CD4-positive, alpha-beta T cell (primary cell): ENCODE data around the gene PNKP. TPM values are rescaled to one million over a fixed set of nuclear protein-coding genes. Genes with fewer than 3 reads are reported as not detected.

ENCODE experiments used
- ATAC-seq: fragments of 200-7000 bp; cut with Tn5 transposase; one replicate; pipeline ENCODE4 v1.10.0; 2022; ENCODE audit warnings: mild to moderate bottlenecking; ENCODE audit not compliant: poor library complexity
- CTCF ChIA-PET: fragments of 350-600 bp; sonication (Branson Sonifier 250); formaldehyde crosslinking; loops from one replicate; lab custom pipeline; 2021; ENCODE audit warnings: antibody characterized with exemption, inconsistent platforms; lab: Charles Lee
- POLR2A ChIA-PET: fragments of 350-600 bp; sonication (Branson Sonifier 250); formaldehyde crosslinking; loops from one replicate; lab custom pipeline; 2021; ENCODE audit warnings: antibody characterized with exemption, inconsistent platforms; lab: Charles Lee
- DNase-seq, 14 experiments: peaks; one replicate each; pipeline ENCODE4 v3.0.0-alpha.2; 2013 to 2020; ENCODE audit warnings: mixed read lengths in 2 of 14
- H3K27ac ChIP-seq, 2 donors: one replicate each; pipeline versions ENCODE4 v1.5.1 to v1.7.0; 2013; ENCODE audit warnings: low read length in 2 of 2, low read depth in 1 of 2, mild to moderate bottlenecking in 1 of 2
- H3K27me3 ChIP-seq, 2 experiments: 1 replicate in 1 of 2; 2 replicates in 1 of 2; pipeline versions ENCODE4 v1.6.1 to v1.7.0; 2013; ENCODE audit warnings: low read length in 2 of 2, control low read depth in 1 of 2, mild to moderate bottlenecking in 1 of 2, moderate library complexity in 1 of 2; ENCODE audit not compliant: insufficient read depth in 2 of 2, control insufficient read depth in 1 of 2
- H3K36me3 ChIP-seq: one replicate; pipeline ENCODE4 v1.6.1; 2013; ENCODE audit warnings: low read length, control low read depth; ENCODE audit not compliant: insufficient read depth
- H3K4me1 ChIP-seq: one replicate; pipeline ENCODE4 v1.6.1; 2013; ENCODE audit warnings: low read length, control low read depth; ENCODE audit not compliant: insufficient read depth
- H3K4me3 ChIP-seq: one replicate; pipeline ENCODE4 v1.5.1; 2013; ENCODE audit warnings: mild to moderate bottlenecking, low read length, moderate library complexity
- H3K9me3 ChIP-seq, 2 experiments: 1 replicate in 1 of 2; 2 replicates in 1 of 2; pipeline versions ENCODE4 v1.6.1 to v1.7.0; 2013; ENCODE audit warnings: low read length in 2 of 2, mild to moderate bottlenecking in 2 of 2, control low read depth in 1 of 2, moderate library complexity in 1 of 2; ENCODE audit not compliant: control insufficient read depth in 1 of 2, insufficient read depth in 1 of 2
- H3K27ac Mint-ChIP-seq: one replicate; pipeline ENCODE4 v1.8.0; 2020; ENCODE audit warnings: mixed read lengths
- H3K27me3 Mint-ChIP-seq: one replicate; pipeline ENCODE4 v1.8.0; 2021; ENCODE audit warnings: mixed read lengths
- H3K36me3 Mint-ChIP-seq: one replicate; pipeline ENCODE4 v1.8.0; 2021; ENCODE audit warnings: low read depth, mixed read lengths
- H3K4me1 Mint-ChIP-seq: one replicate; pipeline ENCODE4 v1.8.0; 2021; ENCODE audit warnings: low read depth, mixed read lengths
- H3K4me3 Mint-ChIP-seq: one replicate; pipeline ENCODE4 v1.8.0; 2020; ENCODE audit warnings: mild to moderate bottlenecking, mixed read lengths
- H3K9me3 Mint-ChIP-seq: one replicate; pipeline ENCODE4 v1.8.0; 2020; ENCODE audit warnings: mixed read lengths
- CTCF ChIP-seq: fragments of 200-600 bp; IDR thresholded peaks from one replicate; pipeline ENCODE4 v1.8.0; 2022; ENCODE audit warnings: antibody characterized with exemption, mild to moderate bottlenecking
- intact Hi-C, 2 experiments: fragments of 100-400 bp; cut with DNase I in 1 of 2; cut with micrococcal nuclease in 1 of 2; formaldehyde crosslinking; loops; one replicate each; pipeline versions ENCODE4 v1.15.1 to v1.9.0; 2023 to 2025; cut with DNase I, micrococcal nuclease
- total RNA-seq, 174 experiments: library from RNA in 2 of 174; stranded (reverse) in 2 of 174; gene quantifications; one replicate each; pipeline ENCODE4 v1.2.3 and lab custom pipeline; 2021 to 2026

PNKP gene
- total RNA-seq, 2 experiments from 2014 or later: 96.1 to 98.1 TPM

- peak overlapping the region; percentile 78 for H3K4me3 Mint-ChIP-seq
- H3K27ac Mint-ChIP-seq: peak overlapping the region; percentile 40
- TF ChIP-seq CTCF: no peak
- Histone ChIP-seq H3K36me3 (peaks cover 4% of the 10 kb centered on the region), H3K4me3 (no peak overlapping the region), H3K27ac (no peak overlapping the region), H3K27me3 (no peaks in the 10 kb centered on the region), H3K4me1 (peaks cover 60% of the 10 kb centered on the region), H3K9me3 (peaks cover 0 to 7% of the 10 kb centered on the region in 2 experiments)
- DNase-seq (no peak), ATAC-seq (no peak)
- H3K36me3 Mint-ChIP-seq: peaks cover 7% of the 10 kb centered on the region
- peaks cover 31% of the 10 kb centered on the region for H3K4me1 Mint-ChIP-seq
- ChIA-PET CTCF (no interaction called here), POLR2A (no interaction called here)
- H3K9me3 Mint-ChIP-seq: no peaks in the 10 kb centered on the region
- intact Hi-C loops: loop anchor here in 1 of 2 experiments (10.0 kb wide), 1 partner anchor 1237 kb away; the partner anchor contains the start of gene DBP
- no peaks in the 10 kb centered on the region for H3K27me3 Mint-ChIP-seq
These were observed 4.1 kb upstream of the PNKP start for GRCh38 chr19:49871349-49871985.

GRCh38 chr19:49870309-49870901, 3.0 kb upstream of the PNKP start:
- Histone ChIP-seq H3K9me3 (peaks cover 0 to 7% of the 10 kb centered on the region in 2 experiments), H3K27ac (peak overlapping the region; percentile 68 to 76), H3K4me1 (peaks cover 64% of the 10 kb centered on the region), H3K4me3 (peak overlapping the region; percentile 61), H3K36me3 (peaks cover 4% of the 10 kb centered on the region), H3K27me3 (no peaks in the 10 kb centered on the region)
- ChIA-PET POLR2A (interaction anchor here (0.9 to 4.4 kb wide), 3 partner anchors 15 to 57 kb away, joined by 3 to 75 read pairs (median 14); partner anchors contain the start of genes FUZ and PTOV1), CTCF (no interaction called here)
- no peak for TF ChIP-seq CTCF
- peak overlapping the region; percentile 78 for H3K4me3 Mint-ChIP-seq
- H3K4me1 Mint-ChIP-seq: peaks cover 36% of the 10 kb centered on the region
- intact Hi-C loops: loop anchor here in 1 of 2 experiments (10.0 kb wide), 1 partner anchor 1236 kb away; the partner anchor contains the start of gene DBP
- DNase-seq: no peak
- no peak overlapping the region for H3K27ac Mint-ChIP-seq
- no peak for ATAC-seq
- no peaks in the 10 kb centered on the region for H3K27me3 Mint-ChIP-seq
- H3K9me3 Mint-ChIP-seq: no peaks in the 10 kb centered on the region
- H3K36me3 Mint-ChIP-seq: peaks cover 17% of the 10 kb centered on the region

GRCh38 chr19:49869484-49870308, 2.3 kb upstream of the PNKP start:
- peak overlapping the region; percentile 78 for H3K4me3 Mint-ChIP-seq
- no peak for TF ChIP-seq CTCF
- intact Hi-C loops: loop anchor here (2.0 to 10.0 kb wide), 3 partner anchors 19 to 1235 kb away; partner anchors contain the start of genes DBP (in 1 of the 2) and PTOV1 (in 1 of the 2)
- H3K27ac Mint-ChIP-seq: no peak overlapping the region
- ChIA-PET CTCF (interaction anchor here (1.0 kb wide), 2 partner anchors 19 to 152 kb away, joined by 4 read pairs; partner anchors contain the start of gene PTOV1), POLR2A (interaction anchor here (0.6 to 5.2 kb wide), 19 partner anchors 7 to 876 kb away, joined by 3 to 75 read pairs (median 4); partner anchors contain the start of genes AKT1S1, AP2A1, ATF5 and FUZ)
- no peaks in the 10 kb centered on the region for H3K9me3 Mint-ChIP-seq
- peaks cover 9% of the 10 kb centered on the region for H3K36me3 ChIP-seq
- DNase-seq (peak; percentile 78 to 98 (median 86)), ATAC-seq (peak; percentile 77)
- H3K36me3 Mint-ChIP-seq: peaks cover 24% of the 10 kb centered on the region
- peaks cover 67% of the 10 kb centered on the region for H3K4me1 ChIP-seq
- H3K27me3 ChIP-seq: no peaks in the 10 kb centered on the region
- H3K4me3 ChIP-seq: peak overlapping the region; percentile 61
- no peaks in the 10 kb centered on the region for H3K27me3 Mint-ChIP-seq
- peak overlapping the region; percentile 68 to 76 for H3K27ac ChIP-seq
- peaks cover 0 to 7% of the 10 kb centered on the region in 2 experiments for H3K9me3 ChIP-seq
- H3K4me1 Mint-ChIP-seq: peaks cover 35% of the 10 kb centered on the region
